ENCODE results near the gene PCDH9. TPM values are rescaled to one million over a fixed set of nuclear protein-coding genes. Genes with fewer than 3 reads are reported as not detected.

Gene PCDH9
- total RNA-seq, 6 donors from 2014 or later, result 3.1 to 19.4 (median 7.8) TPM

DNA sequence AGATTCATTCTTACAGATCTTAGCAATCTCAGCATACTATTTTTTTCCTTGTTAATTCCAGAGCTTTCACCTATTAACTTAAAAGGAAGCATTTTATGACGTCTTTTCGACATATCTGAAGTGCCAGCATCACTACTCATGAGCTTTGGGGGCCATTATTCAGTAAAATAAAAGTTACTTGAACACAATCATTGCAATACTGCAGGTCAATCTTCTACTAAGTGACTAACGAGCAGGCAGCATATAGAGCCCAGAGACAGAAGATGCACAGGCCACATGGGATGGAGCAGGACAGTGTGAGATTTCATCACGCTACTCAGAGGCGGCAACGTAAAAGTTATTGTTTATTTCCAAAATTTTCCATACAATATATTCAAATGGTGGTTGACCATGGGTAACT lies 382.6 kb downstream of the PCDH9 start:
- Histone ChIP-seq H3K4me1 (no peaks in the 10 kb centered on the region), H3K27me3 (no peaks in the 10 kb centered on the region), H3K27ac (no peak overlapping the region), H3K36me3 (no peaks in the 10 kb centered on the region), H3K4me3 (no peak overlapping the region), H3K9me3 (no peaks in the 10 kb centered on the region)
- TF ChIP-seq, protein P1, sequence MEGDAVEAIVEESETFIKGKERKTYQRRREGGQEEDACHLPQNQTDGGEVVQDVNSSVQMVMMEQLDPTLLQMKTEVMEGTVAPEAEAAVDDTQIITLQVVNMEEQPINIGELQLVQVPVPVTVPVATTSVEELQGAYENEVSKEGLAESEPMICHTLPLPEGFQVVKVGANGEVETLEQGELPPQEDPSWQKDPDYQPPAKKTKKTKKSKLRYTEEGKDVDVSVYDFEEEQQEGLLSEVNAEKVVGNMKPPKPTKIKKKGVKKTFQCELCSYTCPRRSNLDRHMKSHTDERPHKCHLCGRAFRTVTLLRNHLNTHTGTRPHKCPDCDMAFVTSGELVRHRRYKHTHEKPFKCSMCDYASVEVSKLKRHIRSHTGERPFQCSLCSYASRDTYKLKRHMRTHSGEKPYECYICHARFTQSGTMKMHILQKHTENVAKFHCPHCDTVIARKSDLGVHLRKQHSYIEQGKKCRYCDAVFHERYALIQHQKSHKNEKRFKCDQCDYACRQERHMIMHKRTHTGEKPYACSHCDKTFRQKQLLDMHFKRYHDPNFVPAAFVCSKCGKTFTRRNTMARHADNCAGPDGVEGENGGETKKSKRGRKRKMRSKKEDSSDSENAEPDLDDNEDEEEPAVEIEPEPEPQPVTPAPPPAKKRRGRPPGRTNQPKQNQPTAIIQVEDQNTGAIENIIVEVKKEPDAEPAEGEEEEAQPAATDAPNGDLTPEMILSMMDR (IDR thresholded peaks at IDR 0.05), result no peak
- TF ChIP-seq EP300 (IDR thresholded peaks at IDR 0.05), result no peak
- TF ChIP-seq POLR2AphosphoS5 (IDR thresholded peaks at IDR 0.05), result no peak
- no peak for TF ChIP-seq POLR2A (IDR thresholded peaks at IDR 0.05)
- ATAC-seq (ENCODE audit: low FRiP score in 2 of 2) (no peak), DNase-seq (no peak)
- 87 to 92% methylated on average over 6 of the region's 6 CpGs for WGBS, 2 donors

DNA sequence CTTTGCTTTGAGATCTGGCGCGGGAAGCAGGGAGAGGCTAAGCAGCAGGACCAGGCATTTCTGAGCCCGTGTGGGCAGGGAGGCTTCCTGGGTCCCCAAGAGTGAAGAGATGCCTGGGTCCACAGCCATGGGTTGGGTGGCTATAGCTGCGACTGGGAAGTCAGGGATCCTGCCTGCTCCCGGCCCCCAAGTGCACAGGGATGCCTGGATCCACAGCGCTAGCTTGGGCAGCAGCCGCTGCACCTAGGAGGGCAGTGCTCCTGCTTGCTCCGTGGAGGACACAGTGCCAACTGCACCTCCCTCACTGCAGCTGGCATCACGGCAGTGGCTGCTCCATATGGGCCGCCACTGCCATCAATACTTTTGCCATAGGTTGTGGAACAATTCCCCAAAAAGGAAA lies 384.7 kb downstream of the PCDH9 start:
- H3K4me1 ChIP-seq, result no peaks in the 10 kb centered on the region
- 94 to 100% methylated on average over 3 to 10 of the region's 10 CpGs for WGBS, 2 donors
- H3K27ac ChIP-seq, result no peak overlapping the region
- no peaks in the 10 kb centered on the region for H3K27me3 ChIP-seq
- ATAC-seq (ENCODE audit: low FRiP score in 2 of 2) (peak; percentile 6 to 57), DNase-seq (peak in 1 of 2 donors; percentile 46)
- H3K36me3 ChIP-seq, result no peaks in the 10 kb centered on the region
- no peaks in the 10 kb centered on the region for H3K9me3 ChIP-seq
- TF ChIP-seq, protein P1 (IDR thresholded peaks at IDR 0.05), result no peak
- TF ChIP-seq EP300 (IDR thresholded peaks at IDR 0.05) (no peak), POLR2A (IDR thresholded peaks at IDR 0.05) (no peak)
- H3K4me3 ChIP-seq, result no peak overlapping the region

DNA sequence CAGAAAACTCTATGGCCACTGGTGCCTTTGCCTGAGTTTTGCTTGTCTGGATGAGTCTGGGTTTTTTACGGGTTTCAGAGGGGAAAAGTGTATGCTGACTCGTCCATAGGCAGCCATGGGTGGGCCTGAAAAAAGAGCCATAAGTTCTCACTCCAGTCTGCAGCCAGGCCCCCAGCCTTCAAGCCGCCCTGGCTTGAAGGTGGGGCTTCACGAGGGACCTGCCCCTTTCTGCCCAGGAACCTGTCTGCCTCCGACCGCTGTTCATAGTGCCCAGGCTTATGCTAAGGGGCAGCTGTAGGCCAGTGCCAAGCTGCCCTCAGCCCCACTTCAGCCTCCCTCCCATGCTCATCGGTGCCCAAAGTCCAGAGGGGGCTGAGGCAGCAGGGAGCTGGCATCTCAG lies 385.2 kb downstream of the PCDH9 start:
- peak; percentile 12 to 40 for ATAC-seq (ENCODE audit: low FRiP score in 2 of 2)
- H3K9me3 ChIP-seq, result no peaks in the 10 kb centered on the region
- no peaks in the 10 kb centered on the region for H3K27me3 ChIP-seq
- 89 to 92% methylated on average over 2 to 7 of the region's 7 CpGs for WGBS, 2 donors
- H3K4me1 ChIP-seq, result no peaks in the 10 kb centered on the region
- no peak overlapping the region for H3K27ac ChIP-seq
- no peak overlapping the region for H3K4me3 ChIP-seq
- no peak for TF ChIP-seq POLR2AphosphoS5 (IDR thresholded peaks at IDR 0.05)
- TF ChIP-seq, protein P1 (IDR thresholded peaks at IDR 0.05), result no peak
- no peak for TF ChIP-seq POLR2A (IDR thresholded peaks at IDR 0.05)
- TF ChIP-seq EP300 (IDR thresholded peaks at IDR 0.05), result no peak
- no peak for DNase-seq
- no peaks in the 10 kb centered on the region for H3K36me3 ChIP-seq

DNA sequence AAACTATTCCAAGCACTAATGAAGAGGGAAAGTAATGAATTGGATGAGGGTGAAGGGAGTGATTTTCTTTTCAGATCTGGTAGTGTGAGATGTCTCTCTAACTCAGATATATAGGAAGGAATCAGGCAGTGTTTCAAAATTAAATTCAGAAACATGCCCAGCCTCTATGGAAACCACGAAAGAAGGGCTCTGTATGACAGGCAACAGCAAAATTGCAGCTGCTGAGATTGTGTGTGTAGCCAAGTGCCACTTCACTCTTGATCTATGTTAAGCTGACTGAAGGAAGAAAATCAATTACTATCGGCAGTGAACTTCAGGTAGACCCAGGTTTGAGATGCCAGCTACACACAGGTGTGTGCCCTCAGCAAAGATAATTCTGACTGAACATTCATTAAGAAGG lies 387.4 kb downstream of the PCDH9 start:
- Histone ChIP-seq H3K4me1 (no peaks in the 10 kb centered on the region), H3K27ac (no peak overlapping the region), H3K4me3 (no peak overlapping the region), H3K27me3 (no peaks in the 10 kb centered on the region), H3K36me3 (no peaks in the 10 kb centered on the region), H3K9me3 (no peaks in the 10 kb centered on the region)
- TF ChIP-seq POLR2A (IDR thresholded peaks at IDR 0.05), result no peak
- no peak for TF ChIP-seq POLR2AphosphoS5 (IDR thresholded peaks at IDR 0.05)
- no peak for TF ChIP-seq EP300 (IDR thresholded peaks at IDR 0.05)
- TF ChIP-seq, protein P1 (IDR thresholded peaks at IDR 0.05), result no peak
- WGBS, 2 donors, result 71 to 87% methylated on average over 2 of the region's 2 CpGs
- ATAC-seq (ENCODE audit: low FRiP score in 2 of 2) (no peak), DNase-seq (no peak)

DNA sequence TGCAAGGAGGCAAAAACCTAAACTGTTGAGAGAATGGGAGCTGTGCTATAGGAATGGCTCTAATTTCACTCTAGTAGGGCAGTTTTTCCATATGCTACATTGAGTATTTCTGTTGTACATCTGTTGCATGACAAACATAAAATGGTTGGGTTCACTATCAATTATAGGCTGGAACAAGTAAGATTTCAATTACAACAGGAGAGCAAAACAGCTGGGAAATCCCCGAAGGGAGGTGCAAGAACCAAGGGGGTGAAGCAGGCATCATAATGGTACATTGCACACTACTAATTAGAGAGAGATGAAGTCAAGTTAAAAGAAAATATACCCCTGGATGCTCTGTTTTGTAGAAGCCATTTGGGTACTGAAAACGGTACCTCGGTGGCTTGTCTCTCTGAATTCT lies 389.5 kb downstream of the PCDH9 start:
- ATAC-seq (ENCODE audit: low FRiP score in 2 of 2), result no peak
- H3K4me1 ChIP-seq, result no peaks in the 10 kb centered on the region
- no peak for TF ChIP-seq POLR2A (IDR thresholded peaks at IDR 0.05)
- TF ChIP-seq, protein P1 (IDR thresholded peaks at IDR 0.05), result no peak
- no peak for TF ChIP-seq POLR2AphosphoS5 (IDR thresholded peaks at IDR 0.05)
- TF ChIP-seq EP300 (IDR thresholded peaks at IDR 0.05), result no peak
- no peak overlapping the region for H3K4me3 ChIP-seq
- no peaks in the 10 kb centered on the region for H3K27me3 ChIP-seq
- WGBS, 2 donors, result 88 to 100% methylated on average over 3 of the region's 3 CpGs
- no peak for DNase-seq
- H3K36me3 ChIP-seq, result no peaks in the 10 kb centered on the region
- no peaks in the 10 kb centered on the region for H3K9me3 ChIP-seq
- no peak overlapping the region for H3K27ac ChIP-seq

Measured in upper lobe of left lung (tissue), 6 donors.